ENCODE results near the gene CCR1. TPM values are rescaled to one million over a fixed set of nuclear protein-coding genes. Genes with fewer than 3 reads are reported as not detected.

CCR1 gene
- total and polyA plus RNA-seq, 9 of the 15 experiments (the other 6 are each of a cell fraction or from before 2014, with no cell fraction given) = not detected

DNA sequence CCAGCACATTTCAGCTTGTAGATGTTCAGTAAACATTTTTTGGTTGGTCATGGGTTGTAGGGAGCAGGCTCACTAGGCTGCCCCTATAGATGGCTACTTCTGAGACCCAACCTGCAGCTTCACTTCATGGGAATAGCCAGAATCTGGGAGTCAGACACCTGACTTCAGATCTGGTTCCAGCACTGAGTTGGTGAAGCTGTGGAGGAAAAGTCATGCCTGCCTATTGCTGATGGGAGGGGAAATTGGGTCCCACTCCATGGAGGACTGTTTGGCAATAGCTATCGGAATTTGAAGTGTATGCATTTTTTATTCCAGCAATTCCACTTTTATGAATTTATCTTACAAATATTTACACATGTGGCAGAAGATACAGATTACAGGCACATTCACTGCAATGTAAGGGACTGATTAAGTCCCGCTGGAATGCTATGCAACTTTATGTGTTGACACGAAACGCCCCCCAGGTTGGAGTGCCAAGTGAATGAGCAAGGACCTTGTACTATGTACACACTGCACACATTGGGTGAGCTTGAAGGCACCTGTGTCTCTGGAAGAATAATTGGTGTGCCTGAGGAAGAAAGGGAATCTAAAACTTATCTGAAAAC lies 7.8 kb upstream of the CCR1 start:
- H3K9me1 ChIP-seq (ENCODE audit: control insufficient read depth, insufficient read depth, low read length) = no peaks in the 10 kb centered on the region
- WGBS (ENCODE audit: insufficient coverage, low coverage, missing lambda C conversion rate) = 0% methylated on average over 4 of the region's 4 CpGs
- ChIA-PET POLR2A (interaction anchor here (1.0 kb wide), 1 partner anchor 24 kb away, joined by 4 read pairs; no protein-coding TSS in a partner anchor), CTCF (ENCODE audit: low intra/inter-chr PET ratio) (interaction anchor here (2.0 kb wide), 1 partner anchor 212 kb away, joined by 6 read pairs; no protein-coding TSS in a partner anchor)
- FAIRE-seq (no peak), ATAC-seq (no peak), DNase-seq (ENCODE audit: extremely low read depth in 1 of 4, low spot score in 3 of 4) (no peak)
- no peak overlapping the region for H3K4me3 ChIP-seq
- no peak overlapping the region for H2AFZ ChIP-seq (ENCODE audit: low read depth, low read length)
- H3K9ac ChIP-seq (ENCODE audit: insufficient read depth in 1 of 2, low read depth in 2 of 2, low read length in 2 of 2) = no peak overlapping the region
- H3K4me1 ChIP-seq (replicated peaks in 1 of 2; ENCODE audit: control insufficient read depth in 2 of 2, insufficient read depth in 2 of 2, low read length in 2 of 2) = no peaks in the 10 kb centered on the region
- BruUV-seq (replicated peaks) = no TSS peak
- H4K20me1 ChIP-seq (replicated peaks; ENCODE audit: control insufficient read depth, insufficient read depth, low read length) = no peaks in the 10 kb centered on the region
- H3K36me3 ChIP-seq (ENCODE audit: control insufficient read depth, insufficient read depth, low read length) = no peaks in the 10 kb centered on the region
- H3K79me2 ChIP-seq (ENCODE audit: control insufficient read depth, insufficient read depth, low read length) = no peaks in the 10 kb centered on the region
- H3K4me2 ChIP-seq (ENCODE audit: insufficient read depth, low read length) = no peak overlapping the region
- H3K27ac ChIP-seq (ENCODE audit: extremely low read depth, low read depth, low read length) = no peak overlapping the region
- in situ Hi-C loops (cut with MboI) (no loop called here), intact Hi-C loops (cut with micrococcal nuclease) (loop anchor here (2.0 kb wide), 1 partner anchor 211 kb away; no protein-coding TSS in a partner anchor)
- H3K9me3 ChIP-seq (replicated peaks; ENCODE audit: control insufficient read depth, insufficient read depth, low read depth, low read length) = no peaks in the 10 kb centered on the region
- no peaks in the 10 kb centered on the region for H3K27me3 ChIP-seq (ENCODE audit: control insufficient read depth in 2 of 2, insufficient read depth in 2 of 2, low read length in 2 of 2)
- TF ChIP-seq, protein P1, sequence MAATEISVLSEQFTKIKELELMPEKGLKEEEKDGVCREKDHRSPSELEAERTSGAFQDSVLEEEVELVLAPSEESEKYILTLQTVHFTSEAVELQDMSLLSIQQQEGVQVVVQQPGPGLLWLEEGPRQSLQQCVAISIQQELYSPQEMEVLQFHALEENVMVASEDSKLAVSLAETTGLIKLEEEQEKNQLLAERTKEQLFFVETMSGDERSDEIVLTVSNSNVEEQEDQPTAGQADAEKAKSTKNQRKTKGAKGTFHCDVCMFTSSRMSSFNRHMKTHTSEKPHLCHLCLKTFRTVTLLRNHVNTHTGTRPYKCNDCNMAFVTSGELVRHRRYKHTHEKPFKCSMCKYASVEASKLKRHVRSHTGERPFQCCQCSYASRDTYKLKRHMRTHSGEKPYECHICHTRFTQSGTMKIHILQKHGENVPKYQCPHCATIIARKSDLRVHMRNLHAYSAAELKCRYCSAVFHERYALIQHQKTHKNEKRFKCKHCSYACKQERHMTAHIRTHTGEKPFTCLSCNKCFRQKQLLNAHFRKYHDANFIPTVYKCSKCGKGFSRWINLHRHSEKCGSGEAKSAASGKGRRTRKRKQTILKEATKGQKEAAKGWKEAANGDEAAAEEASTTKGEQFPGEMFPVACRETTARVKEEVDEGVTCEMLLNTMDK (IDR thresholded peaks at IDR 0.05; ENCODE audit: borderline replicate concordance, insufficient read depth, low read depth, low read length, poor library complexity, severe bottlenecking) = no peak
- TF ChIP-seq ZBTB26 (CRISPR knock-in tag; IDR thresholded peaks at IDR 0.05) (no peak), CBX1 (IDR thresholded peaks at IDR 0.05; ENCODE audit: low read depth) (no peak), ID3 (CRISPR knock-in tag; IDR thresholded peaks at IDR 0.05) (no peak), ID3 (tag; IDR thresholded peaks at IDR 0.05) (no peak), KLF6 (CRISPR knock-in tag; IDR thresholded peaks at IDR 0.05; ENCODE audit: borderline replicate concordance) (no peak), PHTF2 (CRISPR knock-in tag; IDR thresholded peaks at IDR 0.05) (no peak), ZNF668 (CRISPR knock-in tag; IDR thresholded peaks at IDR 0.05) (no peak), CHD2 (IDR thresholded peaks at IDR 0.05; ENCODE audit: low read depth, low read length) (no peak), CHD4 (IDR thresholded peaks at IDR 0.05; ENCODE audit: insufficient read depth, insufficient replicate concordance, low read depth, low read length, poor library complexity, severe bottlenecking) (no peak), PURB (CRISPR knock-in tag; IDR thresholded peaks at IDR 0.05; ENCODE audit: low read depth) (no peak), ZNF511 (CRISPR knock-in tag; IDR thresholded peaks at IDR 0.05) (no peak), TRIM24 (IDR thresholded peaks at IDR 0.05) (no peak), CC2D1A (IDR thresholded peaks at IDR 0.05) (no peak), MBD2 (IDR thresholded peaks at IDR 0.05; ENCODE audit: borderline replicate concordance, low read depth) (no peak), HEY1 (CRISPR knock-in tag; IDR thresholded peaks at IDR 0.05; ENCODE audit: borderline replicate concordance) (no peak)
- TF ChIP-seq, protein P2, sequence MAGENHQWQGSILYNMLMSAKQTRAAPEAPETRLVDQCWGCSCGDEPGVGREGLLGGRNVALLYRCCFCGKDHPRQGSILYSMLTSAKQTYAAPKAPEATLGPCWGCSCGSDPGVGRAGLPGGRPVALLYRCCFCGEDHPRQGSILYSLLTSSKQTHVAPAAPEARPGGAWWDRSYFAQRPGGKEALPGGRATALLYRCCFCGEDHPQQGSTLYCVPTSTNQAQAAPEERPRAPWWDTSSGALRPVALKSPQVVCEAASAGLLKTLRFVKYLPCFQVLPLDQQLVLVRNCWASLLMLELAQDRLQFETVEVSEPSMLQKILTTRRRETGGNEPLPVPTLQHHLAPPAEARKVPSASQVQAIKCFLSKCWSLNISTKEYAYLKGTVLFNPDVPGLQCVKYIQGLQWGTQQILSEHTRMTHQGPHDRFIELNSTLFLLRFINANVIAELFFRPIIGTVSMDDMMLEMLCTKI (IDR thresholded peaks at IDR 0.05; ENCODE audit: partially characterized antibody) = no peak

All from K562 (cell line).